ENCODE measurements around the gene EIF3K.

EIF3K gene

GRCh38 chr19:38684862-38685665 is 66.1 kb downstream of the EIF3K start:
- no peak for DNase-seq

GRCh38 chr19:38685666-38686529 is 66.9 kb downstream of the EIF3K start:
- peak; percentile 66 for DNase-seq

GRCh38 chr19:38686530-38686888 is 67.5 kb downstream of the EIF3K start:
- DNase-seq: no peak
